ENCODE data around the gene SSH3.

GRCh38 chr11:67322049-67322448 lies 18.7 kb downstream of the SSH3 start:
- no peak for TF ChIP-seq SMC3 (IDR thresholded peaks at IDR 0.05; ENCODE audit: low read depth, low read length)
- no peak for TF ChIP-seq CTCF (conservative IDR thresholded peaks at IDR 0.05; ENCODE audit: low read depth, low read length)
- no peak for TF ChIP-seq BHLHE40 (IDR thresholded peaks at IDR 0.05; ENCODE audit: low read depth, low read length)
- no peak for TF ChIP-seq CHD1 (IDR thresholded peaks at IDR 0.05; ENCODE audit: low read depth, low read length)
- TF ChIP-seq RAD21 (IDR thresholded peaks at IDR 0.05; ENCODE audit: low read length) = no peak
- TF ChIP-seq POLR2A (IDR thresholded peaks at IDR 0.05; ENCODE audit: low read depth, low read length) = no peak
- TF ChIP-seq CEBPB (IDR thresholded peaks at IDR 0.05; ENCODE audit: low read depth, low read length) = no peak
- no peak for TF ChIP-seq MAFK (IDR thresholded peaks at IDR 0.05; ENCODE audit: low read depth, low read length)
- no peak for TF ChIP-seq MXI1 (IDR thresholded peaks at IDR 0.05; ENCODE audit: borderline replicate concordance, low read depth, low read length)
